Measurements from ENCODE around the gene TNNT1.
"Not testable (repeated sequence)": the region's sequence is repeated elsewhere in the genome, so short reads cannot be mapped to it uniquely, and the experiment has no call there.

Gene TNNT1

GRCh38 chr19:55109527-55110291 lies 39.3 kb downstream of the TNNT1 start:
- Histone ChIP-seq H4K20me1 (ENCODE audit: insufficient read depth, low read length) (peaks cover 61% of the 10 kb centered on the region), H3K27me3 (ENCODE audit: insufficient read depth, low read length, poor library complexity) (no peaks in the 10 kb centered on the region), H2AFZ (ENCODE audit: low read depth, low read length) (no peak overlapping the region), H3K27ac (ENCODE audit: low read length) (no peak overlapping the region), H3K9ac (ENCODE audit: low read depth, low read length) (no peak overlapping the region), H3K36me3 (ENCODE audit: insufficient read depth, low read length) (peaks cover 50% of the 10 kb centered on the region), H3K79me2 (ENCODE audit: insufficient read depth, low read length) (peaks cover 62% of the 10 kb centered on the region), H3K4me3 (ENCODE audit: low read depth in 1 of 2, low read length in 2 of 2) (no peak overlapping the region), H3K4me2 (ENCODE audit: insufficient read depth, low read length) (no peak overlapping the region), H3K9me3 (ENCODE audit: insufficient read depth, low read length, severe bottlenecking) (no peaks in the 10 kb centered on the region), H3K4me1 (ENCODE audit: insufficient read depth, low read length) (peaks cover 7% of the 10 kb centered on the region)
- ATAC-seq (ENCODE audit: insufficient read depth, low read depth) (no peak), DNase-seq (no peak)
- TF ChIP-seq CTCF (IDR thresholded peaks at IDR 0.05; ENCODE audit: borderline replicate concordance, extremely low read depth, low read length, poor library complexity, severe bottlenecking) (no peak), EZH2 (IDR thresholded peaks at IDR 0.05; ENCODE audit: borderline replicate concordance, low read depth, low read length, severe bottlenecking) (no peak)

DNA sequence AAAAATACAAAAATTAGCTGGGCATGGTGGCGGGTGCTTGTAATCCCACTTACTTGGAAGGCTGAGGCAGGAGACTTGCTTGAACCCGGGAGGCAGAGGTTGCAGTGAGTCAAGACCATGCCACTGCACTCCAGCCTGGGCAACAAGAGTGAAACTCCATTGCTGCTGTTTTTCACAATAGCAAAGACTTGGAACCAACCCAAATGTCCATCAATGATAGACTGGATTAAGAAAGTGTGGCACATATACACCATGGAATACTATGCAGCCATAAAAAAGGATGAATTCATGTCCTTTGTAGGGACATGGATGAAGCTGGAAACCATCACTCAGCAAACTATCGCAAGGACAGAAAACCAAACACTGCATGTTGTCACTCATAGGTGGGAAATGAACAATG lies 41.8 kb downstream of the TNNT1 start:
- H3K27me3 ChIP-seq (ENCODE audit: insufficient read depth, low read length, poor library complexity); H2AFZ ChIP-seq (ENCODE audit: low read depth, low read length); DNase-seq; H3K4me1 ChIP-seq (ENCODE audit: insufficient read depth, low read length); H3K27ac ChIP-seq (ENCODE audit: low read length); H3K9me3 ChIP-seq (ENCODE audit: insufficient read depth, low read length, severe bottlenecking); H3K9ac ChIP-seq (ENCODE audit: low read depth, low read length); H3K4me3 ChIP-seq (ENCODE audit: low read depth in 1 of 2, low read length in 2 of 2); H3K4me2 ChIP-seq (ENCODE audit: insufficient read depth, low read length); ATAC-seq (ENCODE audit: insufficient read depth, low read depth): not testable (repeated sequence)
- H4K20me1 ChIP-seq (ENCODE audit: insufficient read depth, low read length), result peaks cover 38% of the 10 kb centered on the region
- peaks cover 55% of the 10 kb centered on the region for H3K36me3 ChIP-seq (ENCODE audit: insufficient read depth, low read length)
- H3K79me2 ChIP-seq (ENCODE audit: insufficient read depth, low read length), result peaks cover 40% of the 10 kb centered on the region

DNA sequence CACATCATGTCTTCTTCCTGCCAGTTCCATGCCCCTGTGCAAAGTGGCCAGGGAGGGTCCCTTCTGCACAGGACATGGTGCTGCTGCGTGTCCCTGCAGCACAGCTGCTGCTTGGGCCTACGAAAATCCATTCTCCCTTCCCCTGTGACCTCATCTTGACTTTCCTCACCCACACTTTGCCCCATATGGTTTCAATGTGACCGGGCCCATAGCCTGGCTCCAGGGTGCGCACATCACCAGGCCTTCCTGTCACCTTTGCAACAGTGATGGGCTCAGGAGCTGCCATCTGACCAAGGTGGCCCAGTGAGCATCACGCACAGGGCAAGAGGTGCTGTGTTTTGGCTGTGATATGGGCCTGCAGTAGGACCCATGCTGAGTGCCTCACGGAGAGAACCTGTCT lies 42.4 kb downstream of the TNNT1 start:
- H3K27ac ChIP-seq (ENCODE audit: low read length), result no peak overlapping the region

More for the DNA sequence above, 42.4 kb downstream of the TNNT1 start:
- ATAC-seq (ENCODE audit: insufficient read depth, low read depth) (no peak), DNase-seq (no peak)
- Histone ChIP-seq H2AFZ (ENCODE audit: low read depth, low read length) (no peak overlapping the region), H3K4me3 (ENCODE audit: low read depth in 1 of 2, low read length in 2 of 2) (no peak overlapping the region), H3K36me3 (ENCODE audit: insufficient read depth, low read length) (peaks cover 58% of the 10 kb centered on the region), H3K4me1 (ENCODE audit: insufficient read depth, low read length) (no peaks in the 10 kb centered on the region), H3K27me3 (ENCODE audit: insufficient read depth, low read length, poor library complexity) (no peaks in the 10 kb centered on the region), H3K4me2 (ENCODE audit: insufficient read depth, low read length) (no peak overlapping the region), H3K9ac (ENCODE audit: low read depth, low read length) (no peak overlapping the region), H3K79me2 (ENCODE audit: insufficient read depth, low read length) (peaks cover 34% of the 10 kb centered on the region), H4K20me1 (ENCODE audit: insufficient read depth, low read length) (peaks cover 33% of the 10 kb centered on the region), H3K9me3 (ENCODE audit: insufficient read depth, low read length, severe bottlenecking) (no peaks in the 10 kb centered on the region)
- TF ChIP-seq EZH2 (IDR thresholded peaks at IDR 0.05; ENCODE audit: borderline replicate concordance, low read depth, low read length, severe bottlenecking) (no peak), CTCF (IDR thresholded peaks at IDR 0.05; ENCODE audit: borderline replicate concordance, extremely low read depth, low read length, poor library complexity, severe bottlenecking) (no peak)
